Activated T-cell treated with anti-CD3 and anti-CD28 coated beads, Interleukin-2, amount 50 U/mL, for 72 hours (primary cell): ENCODE results near the gene ZNF764. TPM values are rescaled to one million over a fixed set of nuclear protein-coding genes. Genes with fewer than 3 reads are reported as not detected.

Experiments
- ATAC-seq, 2 donors: fragments of 150-1000 bp; cut with Tn5 transposase; replicated peaks in 1 of 2; 2 replicates each; pipeline ENCODE4 v1.10.0; 2021; ENCODE audit warnings: moderate library complexity in 2 of 2, mild to moderate bottlenecking in 1 of 2
- DNase-seq, 2 donors: peaks; one replicate each; pipeline ENCODE4 v3.0.0; 2021 to 2022; ENCODE audit warnings: mixed read lengths in 1 of 2
- H3K27ac Mint-ChIP-seq: one replicate; pipeline ENCODE4 v1.8.0; 2022; ENCODE audit warnings: mild to moderate bottlenecking, moderate library complexity, mixed read lengths
- H3K27me3 Mint-ChIP-seq: one replicate; pipeline ENCODE4 v1.8.0; 2022; ENCODE audit warnings: low read depth, mixed read lengths
- H3K36me3 Mint-ChIP-seq, 2 donors: one replicate each; pipeline ENCODE4 v1.8.0; 2022; ENCODE audit warnings: mixed read lengths in 2 of 2, mild to moderate bottlenecking in 1 of 2; ENCODE audit not compliant: insufficient read depth in 2 of 2
- H3K4me1 Mint-ChIP-seq: one replicate; pipeline ENCODE4 v1.8.0; 2022; ENCODE audit warnings: low read depth, mixed read lengths
- H3K4me3 Mint-ChIP-seq, 2 donors: one replicate each; pipeline ENCODE4 v1.8.0; 2022; ENCODE audit warnings: mild to moderate bottlenecking in 2 of 2, mixed read lengths in 2 of 2, moderate library complexity in 2 of 2
- H3K9me3 Mint-ChIP-seq, 2 donors: one replicate each; pipeline ENCODE4 v1.8.0; 2022; ENCODE audit warnings: mixed read lengths in 2 of 2
- total RNA-seq, 2 donors: library from RNA; stranded (reverse); gene quantifications; one replicate each; pipeline ENCODE4 v1.2.3, GENCODE V29; 2022

The ZNF764 gene
- total RNA-seq, 2 donors from 2014 or later: 10.7 to 12.7 TPM

DNA sequence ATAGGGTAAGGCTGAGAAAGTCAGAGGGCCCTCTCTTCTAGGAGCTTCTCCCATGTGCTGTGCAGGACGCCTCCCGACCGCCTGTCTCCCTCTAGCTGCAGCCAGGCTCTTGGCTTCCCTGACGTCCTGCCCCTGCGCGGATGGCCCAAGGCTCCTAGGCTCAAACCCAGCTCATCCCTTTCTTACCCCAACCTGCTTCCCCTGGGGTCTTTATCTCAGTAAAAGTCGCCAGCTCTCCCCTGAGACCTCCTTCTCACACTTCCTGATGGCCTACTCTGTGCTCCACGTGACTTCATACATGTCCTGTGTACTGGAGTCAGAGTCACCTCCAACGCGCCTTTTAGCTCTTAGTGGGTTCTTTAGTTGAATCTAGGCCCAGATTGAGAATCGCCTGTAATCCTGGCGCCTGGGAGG, 22.4 kb downstream of the ZNF764 start:
- peak overlapping the region; percentile 98 for H3K27ac Mint-ChIP-seq
- DNase-seq (peak; percentile 75 to 77), ATAC-seq (peak; percentile 74 to 78)
- peaks cover 6 to 19% of the 10 kb centered on the region in 2 donors for H3K36me3 Mint-ChIP-seq
- H3K9me3 Mint-ChIP-seq: no peaks in the 10 kb centered on the region
- H3K4me1 Mint-ChIP-seq: peaks cover 49% of the 10 kb centered on the region
- H3K4me3 Mint-ChIP-seq: peak overlapping the region; percentile 95 to 99
- H3K27me3 Mint-ChIP-seq: no peaks in the 10 kb centered on the region

GRCh38 chr16:30535106-30535776, 22.9 kb downstream of the ZNF764 start:
- ATAC-seq (peak; percentile 16 to 21), DNase-seq (no peak)
- Mint-ChIP-seq H3K27ac (peak overlapping the region; percentile 98), H3K9me3 (no peaks in the 10 kb centered on the region), H3K4me3 (peak overlapping the region; percentile 95 to 99), H3K36me3 (peaks cover 6 to 19% of the 10 kb centered on the region in 2 donors), H3K27me3 (no peaks in the 10 kb centered on the region), H3K4me1 (peaks cover 54% of the 10 kb centered on the region)

DNA sequence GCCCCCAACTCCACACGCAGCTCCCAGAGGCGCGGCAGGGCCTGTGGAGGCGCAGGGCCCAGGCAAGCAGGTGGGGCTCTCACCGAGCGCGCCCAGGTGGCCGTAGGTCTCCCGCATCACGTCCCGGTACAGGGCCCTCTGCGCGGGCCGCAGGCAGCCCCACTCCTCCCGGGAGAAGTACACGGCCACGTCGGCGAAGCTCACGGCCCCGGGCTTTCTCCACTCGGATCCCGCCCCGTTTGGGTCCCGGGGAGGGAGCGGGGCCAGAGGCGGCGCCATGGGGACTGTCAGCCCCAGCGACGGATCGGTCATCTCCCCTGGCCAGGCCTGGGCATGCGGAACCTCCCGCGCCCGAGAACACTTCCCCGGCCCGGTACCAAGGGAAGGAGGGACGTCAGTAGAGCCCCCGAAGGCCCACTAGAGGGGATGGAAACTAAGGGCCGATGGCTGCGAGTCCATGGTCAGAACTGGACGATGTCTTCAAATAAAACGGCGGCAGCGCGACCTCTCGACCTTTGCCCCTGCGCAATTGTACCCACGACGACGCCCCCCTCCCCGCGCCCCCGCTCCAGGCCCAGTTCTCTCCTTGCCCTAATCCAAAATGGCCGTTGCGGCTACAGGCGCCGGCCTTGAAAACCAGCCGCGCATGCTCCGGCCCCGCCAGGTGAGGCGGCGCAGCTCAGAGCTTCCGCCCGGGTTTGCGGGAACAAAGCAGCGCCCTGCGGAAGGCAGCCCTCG, 23.6 kb downstream of the ZNF764 start, which contains the start of gene ZNF747:
ZNF747 (minus strand) TSS at position 491 of the 738 bp plus-strand sequence; CDS start at position 312, 179 bp downstream.
- DNase-seq: peak; percentile 92 to 94
- H3K36me3 Mint-ChIP-seq: peaks cover 6 to 19% of the 10 kb centered on the region in 2 donors
- H3K4me1 Mint-ChIP-seq: peaks cover 61% of the 10 kb centered on the region
- no peaks in the 10 kb centered on the region for H3K27me3 Mint-ChIP-seq
- ATAC-seq: peak; percentile 80 to 85
- no peaks in the 10 kb centered on the region for H3K9me3 Mint-ChIP-seq
- H3K27ac Mint-ChIP-seq: peak within 1 kb of the TSS; percentile 98
- H3K4me3 Mint-ChIP-seq: peak within 1 kb of the TSS; percentile 95 to 99

GRCh38 chr16:30533748-30534367, 24.3 kb downstream of the ZNF764 start:
- ATAC-seq (peak in 1 of 2 donors; percentile 3), DNase-seq (no peak)
- Mint-ChIP-seq H3K36me3 (peaks cover 6 to 17% of the 10 kb centered on the region in 2 donors), H3K27ac (peak overlapping the region; percentile 94), H3K9me3 (no peaks in the 10 kb centered on the region), H3K4me1 (peaks cover 63% of the 10 kb centered on the region), H3K4me3 (peak overlapping the region; percentile 95 to 99), H3K27me3 (no peaks in the 10 kb centered on the region)

GRCh38 chr16:30533146-30533522, 25.0 kb downstream of the ZNF764 start:
- Mint-ChIP-seq H3K4me3 (peak overlapping the region; percentile 81 to 99), H3K27me3 (no peaks in the 10 kb centered on the region), H3K9me3 (no peaks in the 10 kb centered on the region), H3K27ac (peak overlapping the region; percentile 90), H3K36me3 (peaks cover 6 to 17% of the 10 kb centered on the region in 2 donors), H3K4me1 (peaks cover 59% of the 10 kb centered on the region)
- ATAC-seq: no peak
- no peak for DNase-seq

DNA sequence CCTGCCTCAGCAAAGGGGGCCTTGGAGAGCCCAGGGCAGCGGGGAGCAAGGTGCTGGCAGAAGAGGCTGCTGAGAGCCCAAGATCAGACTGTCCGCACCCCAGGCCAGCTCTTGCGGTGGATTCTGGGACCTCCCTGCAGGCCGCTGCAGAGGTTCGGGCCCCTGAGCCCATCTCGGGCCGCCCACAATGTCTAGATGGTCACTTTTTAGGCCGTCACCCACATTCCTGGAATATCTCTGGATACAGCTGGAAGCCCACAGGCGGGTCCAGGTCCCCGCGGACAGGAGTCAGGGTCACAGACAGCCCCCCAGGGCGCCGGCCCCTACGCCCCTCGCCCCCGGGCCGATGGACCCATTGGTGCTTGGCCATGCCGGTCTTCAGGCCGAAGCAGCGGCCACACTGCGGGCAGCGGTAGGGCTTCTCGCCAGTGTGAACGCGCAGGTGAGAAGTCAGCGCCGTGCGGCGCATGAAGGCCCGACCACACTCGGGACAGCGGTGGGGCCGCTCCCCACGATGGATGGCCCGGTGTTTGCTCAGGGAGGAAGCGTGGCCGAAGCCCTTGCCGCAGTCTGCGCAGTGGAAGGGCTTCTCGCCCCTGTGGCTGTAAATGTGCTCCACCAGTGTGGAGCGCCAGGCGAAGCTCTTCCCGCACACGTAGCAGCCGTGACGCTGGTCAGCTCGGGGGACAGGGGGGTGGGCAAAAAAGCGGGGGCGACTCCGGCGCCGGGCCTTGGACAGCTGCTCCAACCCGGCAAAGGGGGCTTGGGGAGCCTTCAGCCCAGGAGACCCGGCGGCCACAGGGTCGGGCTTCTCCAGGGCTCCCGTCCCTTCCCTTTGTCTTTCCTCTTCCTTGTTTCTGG, 25.7 kb downstream of the ZNF764 start:
- DNase-seq (no peak), ATAC-seq (no peak)
- H3K4me3 Mint-ChIP-seq: peak overlapping the region; percentile 81 to 99
- H3K9me3 Mint-ChIP-seq: no peaks in the 10 kb centered on the region
- H3K36me3 Mint-ChIP-seq: peaks cover 6 to 17% of the 10 kb centered on the region in 2 donors
- H3K27ac Mint-ChIP-seq: peak overlapping the region; percentile 90
- H3K4me1 Mint-ChIP-seq: peaks cover 59% of the 10 kb centered on the region
- no peaks in the 10 kb centered on the region for H3K27me3 Mint-ChIP-seq

DNA sequence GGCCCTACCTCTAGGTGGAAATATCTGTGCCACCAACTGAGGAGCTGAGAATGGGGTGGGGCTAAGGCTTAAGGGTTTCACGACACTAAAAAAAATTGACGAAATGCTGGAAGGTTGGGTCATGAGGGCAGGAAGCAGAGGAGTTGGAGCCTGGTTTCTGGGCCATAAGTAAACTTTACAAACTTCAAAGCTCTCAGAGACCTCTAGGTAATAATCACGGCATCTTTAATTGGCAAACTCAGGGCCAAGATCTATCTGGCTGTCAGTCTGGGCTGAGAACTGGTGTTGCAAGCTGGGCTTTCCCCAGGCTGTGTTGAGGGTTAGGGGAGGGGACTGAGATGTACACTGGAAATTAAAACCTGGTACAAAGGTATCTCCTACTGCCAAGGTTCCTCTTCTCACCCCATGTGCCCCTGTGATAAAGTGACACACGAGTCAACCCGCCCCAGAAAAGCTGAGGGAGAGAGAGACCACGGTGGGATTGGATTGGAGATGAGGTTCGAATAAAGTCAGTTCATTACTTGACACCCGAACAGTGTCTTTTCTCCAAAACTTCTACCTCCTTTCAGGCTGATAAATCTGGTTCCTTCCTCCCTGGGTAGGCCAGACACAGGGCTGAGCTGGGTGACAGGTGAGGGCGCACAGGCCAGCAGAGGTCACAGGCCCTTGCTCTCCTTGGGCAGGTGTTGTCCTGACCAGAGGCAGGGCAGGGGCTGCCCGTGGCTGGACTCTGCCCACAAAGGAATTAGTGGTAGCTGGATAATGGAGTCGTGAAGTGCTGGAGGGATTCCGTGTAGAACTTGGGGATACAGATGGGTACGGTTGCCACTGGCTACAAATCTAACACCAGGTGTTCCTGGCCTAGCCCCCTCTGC, 27.8 kb downstream of the ZNF764 start:
- Mint-ChIP-seq H3K27me3 (no peaks in the 10 kb centered on the region), H3K36me3 (peaks cover 4 to 13% of the 10 kb centered on the region in 2 donors), H3K27ac (peak overlapping the region; percentile 67), H3K4me1 (peaks cover 43% of the 10 kb centered on the region), H3K9me3 (no peaks in the 10 kb centered on the region), H3K4me3 (peak overlapping the region in 1 of 2 donors; percentile 27)
- ATAC-seq (no peak), DNase-seq (no peak)

DNA sequence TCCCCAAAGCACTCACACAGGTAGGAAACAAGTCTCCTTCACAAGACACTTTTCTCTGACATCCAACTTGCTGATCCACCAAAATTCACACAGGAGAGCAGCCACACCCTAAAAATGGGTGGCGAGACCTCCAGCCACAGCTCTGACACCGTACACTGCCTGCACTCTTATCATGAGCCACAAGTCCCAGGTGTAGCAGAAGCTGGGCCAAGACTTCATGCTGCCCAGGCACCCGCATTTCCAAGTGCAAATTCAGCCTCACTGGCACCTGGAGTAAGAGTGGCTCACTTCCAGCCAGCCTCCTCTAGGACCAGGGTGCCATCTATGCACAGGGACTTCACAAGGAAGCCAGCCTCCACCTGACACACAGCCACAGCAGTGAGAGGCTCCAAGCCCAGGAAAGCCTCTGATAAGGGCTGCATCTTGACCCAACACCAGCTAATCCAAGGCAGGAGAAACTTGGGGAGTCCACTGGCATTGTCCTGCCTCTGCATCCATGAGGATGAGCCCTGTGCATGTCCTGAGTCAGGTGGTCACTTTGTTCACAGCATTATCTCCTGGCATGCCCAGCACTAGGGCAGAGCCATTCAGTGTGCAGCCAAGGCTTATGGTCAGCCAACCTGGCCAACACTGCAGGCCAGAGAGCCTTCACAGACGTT, 29.2 kb downstream of the ZNF764 start:
- ATAC-seq (no peak), DNase-seq (no peak)
- H3K27ac Mint-ChIP-seq: peak overlapping the region; percentile 7
- H3K4me3 Mint-ChIP-seq: no peak overlapping the region
- H3K27me3 Mint-ChIP-seq: no peaks in the 10 kb centered on the region
- peaks cover 0 to 8% of the 10 kb centered on the region in 2 donors for H3K36me3 Mint-ChIP-seq
- H3K4me1 Mint-ChIP-seq: peaks cover 54% of the 10 kb centered on the region
- no peaks in the 10 kb centered on the region for H3K9me3 Mint-ChIP-seq

DNA sequence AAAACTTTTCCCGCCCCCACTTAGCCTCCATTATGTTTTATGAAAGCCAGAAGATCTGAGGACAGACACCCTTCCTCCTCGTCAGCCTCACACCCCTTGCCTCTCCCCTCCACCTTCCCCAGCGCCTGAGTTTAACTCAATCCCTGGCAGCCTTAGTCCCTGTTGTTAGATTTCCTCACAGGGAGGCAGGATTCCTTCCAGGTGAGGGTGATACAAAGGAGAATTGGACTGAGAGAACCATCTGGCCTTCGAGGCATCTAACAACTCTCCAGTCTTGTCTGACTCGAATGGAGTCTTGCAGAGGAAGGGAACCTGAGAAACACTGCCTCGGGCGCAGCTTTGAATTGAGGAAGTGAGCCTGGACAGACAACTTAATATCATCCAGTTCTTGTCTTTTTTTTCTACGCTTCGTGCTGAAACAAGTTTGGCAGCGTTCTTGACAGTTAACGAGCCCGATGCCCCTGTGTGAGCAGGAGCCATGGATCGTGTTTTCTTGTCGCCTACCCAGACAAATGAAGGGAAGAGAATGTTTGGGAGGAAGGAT, 30.5 kb downstream of the ZNF764 start:
- H3K36me3 Mint-ChIP-seq: peaks cover 0 to 5% of the 10 kb centered on the region in 2 donors
- H3K27ac Mint-ChIP-seq: peak overlapping the region; percentile 22
- H3K9me3 Mint-ChIP-seq: no peaks in the 10 kb centered on the region
- no peak for DNase-seq
- peak overlapping the region; percentile 78 to 86 for H3K4me3 Mint-ChIP-seq
- no peaks in the 10 kb centered on the region for H3K27me3 Mint-ChIP-seq
- ATAC-seq: no peak
- H3K4me1 Mint-ChIP-seq: peaks cover 52% of the 10 kb centered on the region

GRCh38 chr16:30526823-30527634, 31.1 kb downstream of the ZNF764 start:
- H3K9me3 Mint-ChIP-seq: no peaks in the 10 kb centered on the region
- peak overlapping the region; percentile 78 to 86 for H3K4me3 Mint-ChIP-seq
- ATAC-seq (peak; percentile 81 to 82), DNase-seq (peak; percentile 95 to 97)
- H3K4me1 Mint-ChIP-seq: peaks cover 52% of the 10 kb centered on the region
- H3K27me3 Mint-ChIP-seq: no peaks in the 10 kb centered on the region
- H3K27ac Mint-ChIP-seq: peak overlapping the region; percentile 22
- H3K36me3 Mint-ChIP-seq: peaks cover 2 to 8% of the 10 kb centered on the region in 2 donors
